ENCODE measurements around the gene HLX.

DNA sequence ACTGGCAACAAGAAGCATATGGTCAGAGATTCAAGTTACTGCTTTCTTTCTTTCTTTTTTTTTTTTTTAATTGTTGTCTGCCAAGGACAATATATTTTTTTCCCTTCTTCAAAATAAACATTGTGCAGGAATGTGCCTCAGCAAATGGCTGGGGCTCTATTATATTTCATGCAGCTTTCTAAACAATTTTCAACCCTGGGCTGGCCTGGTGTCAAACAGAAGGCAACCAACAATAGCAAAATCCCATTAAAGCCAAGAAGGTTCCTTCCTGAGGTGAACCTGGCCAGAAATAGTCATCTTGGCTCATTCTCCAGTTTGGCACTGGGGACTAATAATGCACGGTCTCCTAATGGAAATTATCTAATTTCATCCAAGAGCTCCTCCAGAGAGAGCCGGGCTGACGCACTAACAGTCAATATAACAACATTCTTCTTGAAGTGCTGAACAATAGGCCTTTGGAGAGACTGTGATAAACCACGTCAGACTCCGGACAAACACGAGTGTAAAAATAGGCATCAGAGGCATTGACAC, 35.7 kb upstream of the HLX start:
- TF ChIP-seq CTCF (conservative IDR thresholded peaks at IDR 0.05 in 1 of 2, IDR thresholded peaks at IDR 0.05 in 1 of 2; ENCODE audit: low read depth in 1 of 2, low read length in 2 of 2): no peak
- no peak for TF ChIP-seq EZH2 (IDR thresholded peaks at IDR 0.05; ENCODE audit: low read length, missing control alignments)
